ENCODE results near the gene POLD1.
"Not testable (repeated sequence)": the region's sequence is repeated elsewhere in the genome, so short reads cannot be mapped to it uniquely, and the experiment has no call there.

The POLD1 gene

GRCh38 chr19:50435627-50436026, 51.5 kb downstream of the POLD1 start:
- DNase-seq (ENCODE audit: low spot score) = no peak

- DNase-seq (ENCODE audit: low spot score) = no peak
Observed at GRCh38 chr19:50437862-50438449, 53.8 kb downstream of the POLD1 start.

- not testable (repeated sequence) for DNase-seq (ENCODE audit: low spot score)
Observed at GRCh38 chr19:50439130-50439529, 55.0 kb downstream of the POLD1 start.

- no peak for DNase-seq (ENCODE audit: low spot score)
Observed at GRCh38 chr19:50444059-50444458, 59.9 kb downstream of the POLD1 start.

- no peak for DNase-seq (ENCODE audit: low spot score)
Observed at GRCh38 chr19:50447053-50447452, 62.9 kb downstream of the POLD1 start.

GRCh38 chr19:50447750-50448149, 63.6 kb downstream of the POLD1 start:
- DNase-seq (ENCODE audit: low spot score) = no peak

GRCh38 chr19:50449236-50449899, 65.2 kb downstream of the POLD1 start:
- no peak for DNase-seq (ENCODE audit: low spot score)

- DNase-seq (ENCODE audit: low spot score) = no peak
Observed at GRCh38 chr19:50450369-50451222, 66.4 kb downstream of the POLD1 start.

GRCh38 chr19:50451223-50451534, 67.0 kb downstream of the POLD1 start:
- no peak for DNase-seq (ENCODE audit: low spot score)

GRCh38 chr19:50453243-50453642, 69.1 kb downstream of the POLD1 start:
- DNase-seq (ENCODE audit: low spot score) = no peak

GRCh38 chr19:50455992-50456391, 71.8 kb downstream of the POLD1 start:
- DNase-seq (ENCODE audit: low spot score) = no peak

- DNase-seq (ENCODE audit: low spot score) = no peak
Observed at GRCh38 chr19:50457300-50457699, 73.2 kb downstream of the POLD1 start.

GRCh38 chr19:50458396-50459066, 74.4 kb downstream of the POLD1 start:
- DNase-seq (ENCODE audit: low spot score) = no peak

GRCh38 chr19:50459067-50459456, 74.9 kb downstream of the POLD1 start:
- no peak for DNase-seq (ENCODE audit: low spot score)

GRCh38 chr19:50459638-50460037, 75.5 kb downstream of the POLD1 start:
- no peak for DNase-seq (ENCODE audit: low spot score)

GRCh38 chr19:50460161-50460765, 76.1 kb downstream of the POLD1 start:
- DNase-seq (ENCODE audit: low spot score) = no peak

GRCh38 chr19:50461066-50461875, 77.1 kb downstream of the POLD1 start:
- peak; percentile 49 for DNase-seq (ENCODE audit: low spot score)

GRCh38 chr19:50462970-50463369, 78.8 kb downstream of the POLD1 start:
- DNase-seq (ENCODE audit: low spot score) = no peak

GRCh38 chr19:50464348-50464747, 80.2 kb downstream of the POLD1 start:
- no peak for DNase-seq (ENCODE audit: low spot score)

GRCh38 chr19:50465000-50465399, 80.9 kb downstream of the POLD1 start:
- DNase-seq (ENCODE audit: low spot score) = no peak

- no peak for DNase-seq (ENCODE audit: low spot score)
Observed at GRCh38 chr19:50465986-50466705, 82.0 kb downstream of the POLD1 start.
